DOHH2 (cell line): ENCODE measurements around the gene EID3.

Source experiments
- H3F3A ChIP-seq: fragments of 200-600 bp; sonication (generic), shearing (Covaris generic); 2 replicates; pipeline ENCODE4 v1.6.0; 2016; ENCODE audit warnings: antibody characterized with exemption, mild to moderate bottlenecking; ENCODE audit not compliant: control insufficient read depth, insufficient read depth
- H3K27ac ChIP-seq: fragments of 200-600 bp; sonication (generic); 2 replicates; pipeline ENCODE4 v1.5.1; 2014; ENCODE audit warnings: low read depth, mild to moderate bottlenecking, low read length, moderate library complexity
- H3K27me3 ChIP-seq: fragments of 200-600 bp; sonication (generic); 2 replicates; pipeline ENCODE4 v1.6.1; 2014; ENCODE audit warnings: mild to moderate bottlenecking, low read length, mixed read lengths; ENCODE audit not compliant: control insufficient read depth
- H3K36me3 ChIP-seq: fragments of 200-600 bp; sonication (generic); 2 replicates; pipeline ENCODE4 v1.6.1; 2014; ENCODE audit warnings: mild to moderate bottlenecking, low read length, moderate library complexity, mixed read lengths; ENCODE audit not compliant: control insufficient read depth
- H3K4me1 ChIP-seq: fragments of 200-600 bp; sonication (generic); 2 replicates; pipeline ENCODE4 v1.6.1; 2014; ENCODE audit warnings: mild to moderate bottlenecking, low read length, mixed read lengths; ENCODE audit not compliant: control insufficient read depth
- H3K4me2 ChIP-seq: fragments of 200-600 bp; sonication (generic); 2 replicates; pipeline ENCODE4 v1.6.0; 2014; ENCODE audit warnings: mild to moderate bottlenecking, low read length, moderate library complexity
- H3K4me3 ChIP-seq: fragments of 200-600 bp; sonication (generic); 2 replicates; pipeline ENCODE4 v1.5.1; 2014; ENCODE audit warnings: mild to moderate bottlenecking, low read length, mixed read lengths
- H3K79me2 ChIP-seq: fragments of 200-600 bp; sonication (generic); 2 replicates; pipeline ENCODE4 v1.6.1; 2014; ENCODE audit warnings: mild to moderate bottlenecking, low read length, mixed read lengths; ENCODE audit not compliant: control insufficient read depth
- H3K9me2 ChIP-seq: fragments of 200-600 bp; sonication (generic); replicated peaks from 2 replicates; pipeline ENCODE4 v1.6.1; 2014; ENCODE audit warnings: mild to moderate bottlenecking, low read length, mixed read lengths; ENCODE audit not compliant: control insufficient read depth
- H3K9me3 ChIP-seq: fragments of 200-600 bp; sonication (generic); 2 replicates; pipeline ENCODE4 v1.6.1; 2014; ENCODE audit warnings: antibody characterized with exemption, low read length, mixed read lengths; ENCODE audit not compliant: control insufficient read depth, insufficient read depth
- H4K20me1 ChIP-seq: fragments of 200-600 bp; sonication (generic); 2 replicates; pipeline ENCODE4 v1.6.0; 2014; ENCODE audit warnings: low read depth, mild to moderate bottlenecking, antibody characterized with exemption, low read length, moderate library complexity; ENCODE audit not compliant: control insufficient read depth, insufficient read depth
- CTCF ChIP-seq: fragments of 200-600 bp; sonication (generic); IDR thresholded peaks from one replicate; pipeline ENCODE4 v1.5.1; 2014; ENCODE audit warnings: antibody characterized with exemption, mild to moderate bottlenecking, low read depth, low read length; ENCODE audit not compliant: poor library complexity, severe bottlenecking
- EZH2phosphoT487 ChIP-seq: fragments of 200-600 bp; sonication (generic); IDR thresholded peaks from 2 replicates; pipeline ENCODE4 v1.6.1; 2017; ENCODE audit warnings: borderline replicate concordance, mild to moderate bottlenecking, antibody characterized with exemption, low read length, moderate library complexity, mixed read lengths

Gene EID3

GRCh38 chr12:104288635-104289274, 14.8 kb upstream of the EID3 start:
- H3K4me1 ChIP-seq, result peaks cover 21% of the 10 kb centered on the region
- H3K79me2 ChIP-seq, result peaks cover 67% of the 10 kb centered on the region
- H3F3A ChIP-seq, result peaks cover 10% of the 10 kb centered on the region
- H3K9me2 ChIP-seq, result no peaks in the 10 kb centered on the region
- H4K20me1 ChIP-seq, result 0 out of 2 replicates have a peak, but pooled peaks cover 8% of the 10 kb centered on the region
- peaks cover 42% of the 10 kb centered on the region for H3K36me3 ChIP-seq
- H3K4me3 ChIP-seq, result peak overlapping the region; percentile 90
- H3K4me2 ChIP-seq, result peak overlapping the region; percentile 92
- H3K27ac ChIP-seq, result peak overlapping the region; percentile 84
- H3K9me3 ChIP-seq, result no peaks in the 10 kb centered on the region
- H3K27me3 ChIP-seq, result no peaks in the 10 kb centered on the region
- TF ChIP-seq EZH2phosphoT487, result no peak
- no peak for TF ChIP-seq CTCF

- Histone ChIP-seq H3K4me3 (no peak overlapping the region), H3K79me2 (peaks cover 83% of the 10 kb centered on the region), H3K4me2 (no peak overlapping the region), H3K9me3 (no peaks in the 10 kb centered on the region), H3K4me1 (peaks cover 21% of the 10 kb centered on the region), H3K27ac (no peak overlapping the region), H3F3A (peaks cover 10% of the 10 kb centered on the region), H3K9me2 (no peaks in the 10 kb centered on the region), H4K20me1 (0 out of 2 replicates have a peak, but pooled peaks cover 8% of the 10 kb centered on the region), H3K36me3 (peaks cover 54% of the 10 kb centered on the region), H3K27me3 (no peaks in the 10 kb centered on the region)
- TF ChIP-seq CTCF (no peak), EZH2phosphoT487 (no peak)
Observed at GRCh38 chr12:104290320-104290719, 13.2 kb upstream of the EID3 start.

GRCh38 chr12:104290855-104291254, 12.7 kb upstream of the EID3 start:
- peaks cover 17% of the 10 kb centered on the region for H3K4me1 ChIP-seq
- H3K36me3 ChIP-seq, result peaks cover 59% of the 10 kb centered on the region
- H3K79me2 ChIP-seq, result peaks cover 88% of the 10 kb centered on the region
- H3K9me3 ChIP-seq, result no peaks in the 10 kb centered on the region
- TF ChIP-seq EZH2phosphoT487, result no peak
- TF ChIP-seq CTCF, result no peak
- peaks cover 8% of the 10 kb centered on the region for H3F3A ChIP-seq
- H3K4me2 ChIP-seq, result no peak overlapping the region
- no peaks in the 10 kb centered on the region for H3K27me3 ChIP-seq
- H3K9me2 ChIP-seq, result no peaks in the 10 kb centered on the region
- H3K27ac ChIP-seq, result no peak overlapping the region
- H4K20me1 ChIP-seq, result peaks cover 11% of the 10 kb centered on the region; the same call in 1 of the 2 replicates
- no peak overlapping the region for H3K4me3 ChIP-seq
